K562 (cell line): ENCODE data around the gene INPPL1. TPM values are rescaled to one million over a fixed set of nuclear protein-coding genes. Genes with fewer than 3 reads are reported as not detected.

Source experiments
- ARHGAP35 ChIP-seq: fragments of 450-650 bp; IDR thresholded peaks from 2 replicates; pipeline ENCODE4 v1.6.1; 2018; ENCODE audit not compliant: partially characterized antibody
- ARNT ChIP-seq, 2 experiments: fragments of 450-650 bp; IDR thresholded peaks; 2 replicates each; pipeline ENCODE4 v1.6.1; 2016; ENCODE audit warnings: mild to moderate bottlenecking in 1 of 2
- ATF1 ChIP-seq, 2 experiments: fragments of 450-650 bp in 1 of 2; IDR thresholded peaks; 2 replicates each; pipeline ENCODE4 v1.6.1; 2016; ENCODE audit warnings: missing compliant biosample characterization in 1 of 2, missing genetic modification characterization in 1 of 2
- CCAR2 ChIP-seq: fragments of 200-400 bp; formaldehyde crosslinking; IDR thresholded peaks from 2 replicates; pipeline ENCODE4 v1.6.1; 2017; ENCODE audit warnings: mild to moderate bottlenecking, low read depth, low read length
- CEBPB ChIP-seq: fragments of 450-650 bp; IDR thresholded peaks from 2 replicates; pipeline ENCODE4 v1.6.1; 2016; ENCODE audit warnings: missing genetic modification characterization, missing compliant biosample characterization
- HMG20A ChIP-seq: fragments of 450-650 bp; formaldehyde crosslinking; conservative IDR thresholded peaks from 2 replicates; pipeline ENCODE4 v1.4.0; 2020; ENCODE audit warnings: mild to moderate bottlenecking, mixed read lengths
- JUN ChIP-seq, 2 experiments: sonication (generic) in 1 of 2; formaldehyde crosslinking in 1 of 2; IDR thresholded peaks; 2 replicates each; pipeline versions ENCODE4 v1.6.1 to v1.8.0; 2012 to 2022; ENCODE audit warnings: borderline replicate concordance in 2 of 2, mild to moderate bottlenecking in 2 of 2, improper control_type of control experiment in 1 of 2, low read depth in 1 of 2, low read length in 1 of 2, missing genetic modification reagents in 1 of 2
- PHB2 ChIP-seq: fragments of 450-650 bp; IDR thresholded peaks from 2 replicates; pipeline ENCODE4 v1.6.1; 2017; ENCODE audit warnings: low read depth
- RBFOX2 ChIP-seq: fragments of 200-400 bp; formaldehyde crosslinking; IDR thresholded peaks from 2 replicates; pipeline ENCODE4 v1.6.1; 2017; ENCODE audit warnings: low read depth, mild to moderate bottlenecking, low read length, moderate library complexity
- RBM15 ChIP-seq: fragments of 200-400 bp; formaldehyde crosslinking; IDR thresholded peaks from 2 replicates; pipeline ENCODE4 v1.6.1; 2018; ENCODE audit warnings: mild to moderate bottlenecking, low read length, moderate library complexity; ENCODE audit not compliant: insufficient read depth
- RBM34 ChIP-seq: fragments of 200-400 bp; formaldehyde crosslinking; IDR thresholded peaks from 2 replicates; pipeline ENCODE4 v1.6.1; 2018; ENCODE audit warnings: low read length, borderline replicate concordance; ENCODE audit not compliant: insufficient read depth
- SAFB ChIP-seq: fragments of 200-400 bp; formaldehyde crosslinking; IDR thresholded peaks from 2 replicates; pipeline ENCODE4 v1.6.1; 2017; ENCODE audit warnings: low read depth, low read length, borderline replicate concordance
- TEAD4 ChIP-seq, 2 experiments: sonication (generic) in 1 of 2; formaldehyde crosslinking in 1 of 2; IDR thresholded peaks; 2 replicates each; pipeline versions ENCODE4 v1.6.1 to v1.8.0; 2012 to 2022; ENCODE audit warnings: borderline replicate concordance in 1 of 2, inconsistent platforms in 1 of 2, low read length in 1 of 2, mild to moderate bottlenecking in 1 of 2, missing genetic modification reagents in 1 of 2
- ZBTB1 ChIP-seq: sonication (generic); formaldehyde crosslinking; IDR thresholded peaks from 2 replicates; pipeline ENCODE4 v1.8.1; 2023; ENCODE audit warnings: missing genetic modification reagents, low read depth, mild to moderate bottlenecking, borderline replicate concordance
- ZNF695 ChIP-seq: fragments of 450-650 bp; formaldehyde crosslinking; IDR thresholded peaks from 2 replicates; pipeline ENCODE4 v1.4.0; 2020; ENCODE audit warnings: mild to moderate bottlenecking, moderate library complexity
- polyA plus RNA-seq, 8 experiments: library from polyadenylated mRNA; depleted of rRNA in 4 of 8; stranded (reverse) in 5 of 8; unstranded in 3 of 8; fragments of >200 nt; fragmentation: Nextera tagmentation in 2 of 8; fragmentation: Illumina TruSeq in 1 of 8; extraction: Ambion mirVana in 2 of 8; extraction: Trizol in 1 of 8; gene quantifications; 2 replicates each; pipeline versions ENCODE4 v1.2.1 to v1.2.3, GENCODE V29; 2011 to 2014; ENCODE audit warnings: inconsistent platforms in 1 of 8, missing spikeins in 1 of 8
- total RNA-seq, 7 experiments: library from RNA; depleted of rRNA in 6 of 7; stranded (reverse); fragments of >200 nt in 6 of 7; fragmentation: Illumina TruSeq in 2 of 7; extraction: Trizol in 2 of 7; gene quantifications; 2 replicates each; pipeline versions ENCODE4 v1.2.1 to v1.2.3, GENCODE V29; 2011 to 2021; ENCODE audit warnings: low replicate concordance in 1 of 7
- TF ChIP-seq, protein P1 (sequence below): fragments of 450-650 bp; IDR thresholded peaks from 2 replicates; pipeline ENCODE4 v1.6.1; 2016; ENCODE audit warnings: missing biosample characterization, missing genetic modification characterization
- TF ChIP-seq, protein P2 (sequence below): fragments of 450-650 bp; formaldehyde crosslinking; IDR thresholded peaks from 2 replicates; pipeline ENCODE4 v1.4.0; 2022; ENCODE audit warnings: missing genetic modification characterization
- TF ChIP-seq, protein P3 (sequence below): sonication (generic); formaldehyde crosslinking; IDR thresholded peaks from 2 replicates; pipeline ENCODE4 v1.8.0; 2022; ENCODE audit warnings: missing genetic modification reagents, mild to moderate bottlenecking, borderline replicate concordance
- TF ChIP-seq, protein P4 (sequence below): sonication (generic); IDR thresholded peaks from 2 replicates; pipeline ENCODE4 v1.6.1; 2016

The INPPL1 gene
- total and polyA plus RNA-seq, 9 of the 15 experiments (the other 6 are each of a cell fraction or from before 2014, with no cell fraction given): 0.55 to 137 (median 61.6) TPM

DNA sequence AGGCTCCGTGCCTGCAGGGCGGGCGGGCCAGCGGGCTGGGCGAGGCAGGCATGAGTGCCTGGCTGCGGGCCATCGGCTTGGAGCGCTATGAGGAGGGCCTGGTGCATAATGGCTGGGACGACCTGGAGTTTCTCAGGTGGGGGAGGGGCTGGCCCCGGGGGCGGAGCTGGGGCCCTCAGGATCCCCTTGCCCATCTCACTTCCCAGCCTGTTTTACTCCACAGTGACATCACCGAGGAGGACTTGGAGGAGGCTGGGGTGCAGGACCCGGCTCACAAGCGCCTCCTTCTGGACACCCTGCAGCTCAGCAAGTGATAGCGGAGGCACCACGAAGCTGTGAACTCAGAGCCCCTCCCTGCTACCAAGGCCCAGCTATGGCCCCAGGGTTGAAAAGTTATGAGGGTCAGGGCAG is 13.5 kb downstream of the INPPL1 start (continued):
- TF ChIP-seq, protein P1, sequence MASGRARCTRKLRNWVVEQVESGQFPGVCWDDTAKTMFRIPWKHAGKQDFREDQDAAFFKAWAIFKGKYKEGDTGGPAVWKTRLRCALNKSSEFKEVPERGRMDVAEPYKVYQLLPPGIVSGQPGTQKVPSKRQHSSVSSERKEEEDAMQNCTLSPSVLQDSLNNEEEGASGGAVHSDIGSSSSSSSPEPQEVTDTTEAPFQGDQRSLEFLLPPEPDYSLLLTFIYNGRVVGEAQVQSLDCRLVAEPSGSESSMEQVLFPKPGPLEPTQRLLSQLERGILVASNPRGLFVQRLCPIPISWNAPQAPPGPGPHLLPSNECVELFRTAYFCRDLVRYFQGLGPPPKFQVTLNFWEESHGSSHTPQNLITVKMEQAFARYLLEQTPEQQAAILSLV (tag): no peak
- TF ChIP-seq, protein P2, sequence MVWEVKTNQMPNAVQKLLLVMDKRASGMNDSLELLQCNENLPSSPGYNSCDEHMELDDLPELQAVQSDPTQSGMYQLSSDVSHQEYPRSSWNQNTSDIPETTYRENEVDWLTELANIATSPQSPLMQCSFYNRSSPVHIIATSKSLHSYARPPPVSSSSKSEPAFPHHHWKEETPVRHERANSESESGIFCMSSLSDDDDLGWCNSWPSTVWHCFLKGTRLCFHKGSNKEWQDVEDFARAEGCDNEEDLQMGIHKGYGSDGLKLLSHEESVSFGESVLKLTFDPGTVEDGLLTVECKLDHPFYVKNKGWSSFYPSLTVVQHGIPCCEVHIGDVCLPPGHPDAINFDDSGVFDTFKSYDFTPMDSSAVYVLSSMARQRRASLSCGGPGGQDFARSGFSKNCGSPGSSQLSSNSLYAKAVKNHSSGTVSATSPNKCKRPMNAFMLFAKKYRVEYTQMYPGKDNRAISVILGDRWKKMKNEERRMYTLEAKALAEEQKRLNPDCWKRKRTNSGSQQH (CRISPR knock-in tag): no peak
- TF ChIP-seq ZBTB1 (CRISPR knock-in tag) (no peak), PHB2 (no peak), HMG20A (CRISPR knock-in tag) (no peak), TEAD4 (IDR thresholded peaks at IDR 0.05; ENCODE audit: low read length) (no peak), TEAD4 (CRISPR knock-in tag; IDR thresholded peaks at IDR 0.05; ENCODE audit: borderline replicate concordance) (no peak), ATF1 (CRISPR knock-in tag; IDR thresholded peaks at IDR 0.05) (no peak), ATF1 (tag; IDR thresholded peaks at IDR 0.05) (no peak), RBM34 (no peak), CEBPB (tag) (no peak), RBM15 (no peak), CCAR2 (no peak), ARHGAP35 (no peak), SAFB (no peak), RBFOX2 (no peak), JUN (IDR thresholded peaks at IDR 0.05; ENCODE audit: borderline replicate concordance, low read depth, low read length) (0 out of 2 replicates have a peak, but pooled peaks have one; percentile 28), JUN (CRISPR knock-in tag; IDR thresholded peaks at IDR 0.05; ENCODE audit: borderline replicate concordance) (no peak; the same call in 1 of the 2 replicates), ZNF695 (CRISPR knock-in tag) (no peak), ARNT (IDR thresholded peaks at IDR 0.05) (no peak)
- TF ChIP-seq, protein P3, sequence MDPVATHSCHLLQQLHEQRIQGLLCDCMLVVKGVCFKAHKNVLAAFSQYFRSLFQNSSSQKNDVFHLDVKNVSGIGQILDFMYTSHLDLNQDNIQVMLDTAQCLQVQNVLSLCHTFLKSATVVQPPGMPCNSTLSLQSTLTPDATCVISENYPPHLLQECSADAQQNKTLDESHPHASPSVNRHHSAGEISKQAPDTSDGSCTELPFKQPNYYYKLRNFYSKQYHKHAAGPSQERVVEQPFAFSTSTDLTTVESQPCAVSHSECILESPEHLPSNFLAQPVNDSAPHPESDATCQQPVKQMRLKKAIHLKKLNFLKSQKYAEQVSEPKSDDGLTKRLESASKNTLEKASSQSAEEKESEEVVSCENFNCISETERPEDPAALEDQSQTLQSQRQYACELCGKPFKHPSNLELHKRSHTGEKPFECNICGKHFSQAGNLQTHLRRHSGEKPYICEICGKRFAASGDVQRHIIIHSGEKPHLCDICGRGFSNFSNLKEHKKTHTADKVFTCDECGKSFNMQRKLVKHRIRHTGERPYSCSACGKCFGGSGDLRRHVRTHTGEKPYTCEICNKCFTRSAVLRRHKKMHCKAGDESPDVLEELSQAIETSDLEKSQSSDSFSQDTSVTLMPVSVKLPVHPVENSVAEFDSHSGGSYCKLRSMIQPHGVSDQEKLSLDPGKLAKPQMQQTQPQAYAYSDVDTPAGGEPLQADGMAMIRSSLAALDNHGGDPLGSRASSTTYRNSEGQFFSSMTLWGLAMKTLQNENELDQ (CRISPR knock-in tag): no peak
- TF ChIP-seq, protein P4, sequence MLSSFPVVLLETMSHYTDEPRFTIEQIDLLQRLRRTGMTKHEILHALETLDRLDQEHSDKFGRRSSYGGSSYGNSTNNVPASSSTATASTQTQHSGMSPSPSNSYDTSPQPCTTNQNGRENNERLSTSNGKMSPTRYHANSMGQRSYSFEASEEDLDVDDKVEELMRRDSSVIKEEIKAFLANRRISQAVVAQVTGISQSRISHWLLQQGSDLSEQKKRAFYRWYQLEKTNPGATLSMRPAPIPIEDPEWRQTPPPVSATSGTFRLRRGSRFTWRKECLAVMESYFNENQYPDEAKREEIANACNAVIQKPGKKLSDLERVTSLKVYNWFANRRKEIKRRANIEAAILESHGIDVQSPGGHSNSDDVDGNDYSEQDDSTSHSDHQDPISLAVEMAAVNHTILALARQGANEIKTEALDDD: no peak
